Testis (tissue), 2 donors: ENCODE measurements around the gene RCC2.

Source experiments
- CTCF ChIP-seq, 3 experiments: fragments of 450-650 bp in 2 of 3; fragments of 200-600 bp in 1 of 3; sonication (generic) in 1 of 3; IDR thresholded peaks; one replicate each; pipeline ENCODE4 v1.5.1; 2016 to 2019; ENCODE audit warnings: antibody characterized with exemption in 3 of 3, mild to moderate bottlenecking in 2 of 3, moderate library complexity in 1 of 3
- POLR2A ChIP-seq: fragments of 450-650 bp; IDR thresholded peaks from one replicate; pipeline ENCODE4 v1.6.1; 2017; ENCODE audit warnings: antibody characterized with exemption, mild to moderate bottlenecking, moderate library complexity

GRCh38 chr1:17447501-17447992, 8.1 kb upstream of the RCC2 start:
- TF ChIP-seq CTCF (IDR thresholded peaks at IDR 0.05) (no peak), POLR2A (no peak)
